K562 (cell line): ENCODE data around the gene GPR15. TPM values are rescaled to one million over a fixed set of nuclear protein-coding genes. Genes with fewer than 3 reads are reported as not detected.

Experiments used
- BCOR ChIP-seq: fragments of 450-650 bp; IDR thresholded peaks from 2 replicates; pipeline ENCODE4 v1.6.1; 2016
- GTF2F1 ChIP-seq: IDR thresholded peaks from 2 replicates; pipeline ENCODE4 v1.6.1; 2011; ENCODE audit warnings: low read depth, low read length, improper control_type of control experiment
- MCM5 ChIP-seq: fragments of 450-650 bp; IDR thresholded peaks from 2 replicates; pipeline ENCODE4 v1.6.1; 2016; ENCODE audit warnings: low read depth
- NFE2 ChIP-seq: IDR thresholded peaks from 2 replicates; pipeline ENCODE4 v1.6.1; 2014; ENCODE audit warnings: antibody characterized with exemption, low read depth
- THRAP3 ChIP-seq: fragments of 450-650 bp; IDR thresholded peaks from 2 replicates; pipeline ENCODE4 v1.6.1; 2016; ENCODE audit warnings: mild to moderate bottlenecking, inconsistent platforms, borderline replicate concordance
- U2AF2 ChIP-seq: fragments of 200-400 bp; formaldehyde crosslinking; optimal IDR thresholded peaks from 2 replicates; pipeline ENCODE3; 2017; ENCODE audit warnings: low read depth, mild to moderate bottlenecking, low read length
- ZFX ChIP-seq: sonication (generic); formaldehyde crosslinking; IDR thresholded peaks from 2 replicates; pipeline ENCODE4 v1.8.0; 2022; ENCODE audit warnings: mild to moderate bottlenecking, missing genetic modification reagents, moderate library complexity
- ZNF224 ChIP-seq: sonication (generic); formaldehyde crosslinking; IDR thresholded peaks from 2 replicates; pipeline ENCODE4 v1.8.0; 2022; ENCODE audit warnings: mild to moderate bottlenecking, missing genetic modification reagents
- ZNF274 ChIP-seq: IDR thresholded peaks from 2 replicates; pipeline ENCODE4 v1.6.1; 2011; ENCODE audit warnings: low read depth, mild to moderate bottlenecking, low read length, moderate library complexity, borderline replicate concordance
- ZNF277 ChIP-seq: fragments of 250-450 bp; sonication (Bioruptor Pico); IDR thresholded peaks from 2 replicates; pipeline ENCODE4 v1.8.0; 2022; ENCODE audit warnings: inconsistent platforms, mild to moderate bottlenecking, moderate library complexity, borderline replicate concordance
- ZNF280B ChIP-seq: fragments of 250-450 bp; sonication (Bioruptor Pico); IDR thresholded peaks from 2 replicates; pipeline ENCODE4 v1.5.1; 2021; ENCODE audit warnings: mild to moderate bottlenecking
- ZNF518B ChIP-seq: fragments of 250-450 bp; sonication (Bioruptor Pico); IDR thresholded peaks from 2 replicates; pipeline ENCODE4 v1.5.0; 2021; ENCODE audit warnings: mild to moderate bottlenecking, moderate library complexity
- polyA plus RNA-seq, 8 experiments: library from polyadenylated mRNA; depleted of rRNA in 4 of 8; stranded (reverse) in 5 of 8; unstranded in 3 of 8; fragments of >200 nt; fragmentation: Nextera tagmentation in 2 of 8; fragmentation: Illumina TruSeq in 1 of 8; extraction: Ambion mirVana in 2 of 8; extraction: Trizol in 1 of 8; gene quantifications; 2 replicates each; pipeline versions ENCODE4 v1.2.1 to v1.2.3, GENCODE V29; 2011 to 2014; ENCODE audit warnings: inconsistent platforms in 1 of 8, missing spikeins in 1 of 8
- total RNA-seq, 7 experiments: library from RNA; depleted of rRNA in 6 of 7; stranded (reverse); fragments of >200 nt in 6 of 7; fragmentation: Illumina TruSeq in 2 of 7; extraction: Trizol in 2 of 7; gene quantifications; 2 replicates each; pipeline versions ENCODE4 v1.2.1 to v1.2.3, GENCODE V29; 2011 to 2021; ENCODE audit warnings: low replicate concordance in 1 of 7

Gene GPR15
- total and polyA plus RNA-seq, 9 of the 15 experiments (the other 6 are each of a cell fraction or from before 2014, with no cell fraction given), result 0.13 TPM; not detected in 8

- TF ChIP-seq ZNF518B (CRISPR knock-in tag) (no peak), ZNF274 (no peak), THRAP3 (no peak), ZNF280B (CRISPR knock-in tag) (no peak), GTF2F1 (no peak), ZNF224 (CRISPR knock-in tag) (no peak), NFE2 (no peak), MCM5 (no peak), BCOR (no peak), ZNF277 (CRISPR knock-in tag) (no peak), U2AF2 (no peak), ZFX (CRISPR knock-in tag) (no peak)
These were observed 3.1 kb upstream of the GPR15 start (continued) for GRCh38 chr3:98528474-98529346.
